Upper lobe of left lung (tissue), 4 donors: ENCODE data around the gene ACO1.

Experiments used
- CTCF ChIP-seq, 6 experiments: fragments of 450-650 bp in 4 of 6; fragments of 200-600 bp in 2 of 6; sonication (generic) in 2 of 6; IDR thresholded peaks; one replicate each; pipeline ENCODE4 v1.5.1; 2016 to 2019; ENCODE audit warnings: antibody characterized with exemption in 6 of 6
- POLR2A ChIP-seq, 4 donors: fragments of 450-650 bp; IDR thresholded peaks; one replicate each; pipeline ENCODE4 v1.5.1; 2016 to 2017; ENCODE audit warnings: antibody characterized with exemption in 4 of 4, mild to moderate bottlenecking in 2 of 4
- POLR2AphosphoS5 ChIP-seq, 2 donors: sonication (generic); formaldehyde crosslinking; IDR thresholded peaks; one replicate each; pipeline ENCODE4 v1.5.1; 2017; ENCODE audit warnings: antibody characterized with exemption in 2 of 2

- no peak for TF ChIP-seq CTCF (IDR thresholded peaks at IDR 0.05)
- no peak for TF ChIP-seq POLR2AphosphoS5 (IDR thresholded peaks at IDR 0.05)
- TF ChIP-seq POLR2A (IDR thresholded peaks at IDR 0.05), result no peak
Observed at GRCh38 chr9:32359452-32359851, 25.0 kb upstream of the ACO1 start.
